GM12878 (cell line): ENCODE measurements around the gene TLDC2. TPM values are rescaled to one million over a fixed set of nuclear protein-coding genes. Genes with fewer than 3 reads are reported as not detected.

Source experiments
- ATAC-seq: fragments of 200-7000 bp; cut with Tn5 transposase; 3 replicates; pipeline ENCODE4 v1.9.1; 2020; ENCODE audit warnings: mild to moderate bottlenecking, moderate library complexity
- BruUV-seq: library from RNA; stranded (reverse); fragments of 400-500 nt; replicated peaks from 2 replicates; lab custom pipeline; 2021; lab: Mats Ljungman, UMichigan
- CTCF ChIA-PET: fragments of 300-600 bp; sonication (Branson Sonifier 250); formaldehyde crosslinking; extraction: SDS; loops from one replicate; lab custom pipeline; 2021; ENCODE audit warnings: inconsistent platforms; lab: Yijun Ruan, JAX
- POLR2A ChIA-PET: fragments of 350-600 bp; formaldehyde crosslinking; extraction: SDS; loops from one replicate; lab custom pipeline; 2021; ENCODE audit warnings: inconsistent platforms; lab: Charles Lee
- RAD21 ChIA-PET: fragments of 300-600 bp; sonication (Branson Sonifier 250); formaldehyde crosslinking; loops from one replicate; lab custom pipeline; 2023; ENCODE audit warnings: antibody characterized with exemption; ENCODE audit not compliant: unreplicated experiment; lab: Charles Lee
- SMC1A ChIA-PET: fragments of 300-600 bp; sonication (Branson Sonifier 250); formaldehyde crosslinking; loops from one replicate; lab custom pipeline; 2023; ENCODE audit not compliant: unreplicated experiment, uncharacterized antibody; lab: Charles Lee
- DNase-seq: peaks from one replicate; pipeline ENCODE4 v3.0.0-alpha.2; 2011; ENCODE audit warnings: low read depth, low spot score
- FAIRE-seq: peaks from 3 replicates; lab custom pipeline; 2011; peaks lifted over from hg19 to GRCh38; lab: Jason Lieb, UNC
- H2AFZ ChIP-seq: 2 replicates; pipeline ENCODE4 v1.6.0; 2011; ENCODE audit warnings: low read depth, low read length, control low read depth; ENCODE audit not compliant: control insufficient read depth
- H3K27ac ChIP-seq: 2 replicates; pipeline ENCODE4 v1.5.1; 2011; ENCODE audit warnings: control low read depth; ENCODE audit not compliant: control insufficient read depth, insufficient read depth
- H3K27me3 ChIP-seq, 2 experiments: replicated peaks in 1 of 2; 2 replicates each; pipeline versions ENCODE4 v1.6.0 to v1.6.1; 2011; ENCODE audit warnings: low read length in 1 of 2; ENCODE audit not compliant: control insufficient read depth in 2 of 2, insufficient read depth in 2 of 2
- H3K36me3 ChIP-seq, 2 experiments: 2 replicates each; pipeline ENCODE4 v1.5.1; 2011; ENCODE audit warnings: low read length in 1 of 2; ENCODE audit not compliant: control insufficient read depth in 2 of 2, insufficient read depth in 2 of 2
- H3K4me1 ChIP-seq: 2 replicates; pipeline ENCODE4 v1.6.1; 2011; ENCODE audit warnings: mild to moderate bottlenecking, low read length, moderate library complexity, mixed read lengths; ENCODE audit not compliant: control insufficient read depth, insufficient read depth
- H3K4me2 ChIP-seq: 2 replicates; pipeline ENCODE4 v1.6.0; 2011; ENCODE audit warnings: control low read depth; ENCODE audit not compliant: control insufficient read depth, insufficient read depth
- H3K4me3 ChIP-seq: fragments of 200-600 bp; sonication (generic); 2 replicates; pipeline ENCODE4 v1.5.1; 2016
- H3K79me2 ChIP-seq: 2 replicates; pipeline ENCODE4 v1.6.0; 2011; ENCODE audit warnings: low read length; ENCODE audit not compliant: control insufficient read depth, insufficient read depth
- H3K9ac ChIP-seq: 2 replicates; pipeline ENCODE4 v1.8.0; 2011; ENCODE audit warnings: low read length, control low read depth, mixed read lengths; ENCODE audit not compliant: control insufficient read depth, insufficient read depth
- H3K9me3 ChIP-seq: replicated peaks from 3 replicates; pipeline ENCODE4 v1.5.1; 2011; ENCODE audit warnings: mild to moderate bottlenecking, low read length; ENCODE audit not compliant: control insufficient read depth, insufficient read depth
- H4K20me1 ChIP-seq: 2 replicates; pipeline ENCODE4 v1.6.0; 2011; ENCODE audit not compliant: control insufficient read depth, insufficient read depth
- HSF1 ChIP-seq: fragments of 150-350 bp; IDR thresholded peaks from 2 replicates; pipeline ENCODE4 v1.6.1; 2014; ENCODE audit warnings: mild to moderate bottlenecking, low read depth, low read length
- NRF1 ChIP-seq: conservative IDR thresholded peaks from 2 replicates; pipeline ENCODE4 v1.6.1; 2011; ENCODE audit warnings: mild to moderate bottlenecking, low read depth, low read length, improper control_type of control experiment
- POU2F2 ChIP-seq: IDR thresholded peaks from 3 replicates; pipeline ENCODE4 v1.6.1; 2011; ENCODE audit warnings: low read depth, mild to moderate bottlenecking, low read length, borderline replicate concordance
- RELB ChIP-seq: fragments of 450-650 bp; IDR thresholded peaks from 2 replicates; pipeline ENCODE4 v1.6.1; 2017; ENCODE audit warnings: low read depth, mild to moderate bottlenecking, moderate library complexity
- RUNX3 ChIP-seq: IDR thresholded peaks from 2 replicates; pipeline ENCODE4 v1.6.1; 2012; ENCODE audit warnings: low read length, inconsistent platforms
- SREBF1 ChIP-seq: IDR thresholded peaks from 2 replicates; pipeline ENCODE4 v1.6.1; 2012; ENCODE audit warnings: mild to moderate bottlenecking, low read length
- TCF3 ChIP-seq: IDR thresholded peaks from 2 replicates; pipeline ENCODE4 v1.6.1; 2012; ENCODE audit warnings: low read depth, mild to moderate bottlenecking, low read length, borderline replicate concordance; ENCODE audit not compliant: insufficient read depth
- ZBTB40 ChIP-seq: fragments of 450-650 bp; IDR thresholded peaks from 2 replicates; pipeline ENCODE4 v1.6.1; 2016; ENCODE audit warnings: mild to moderate bottlenecking, moderate library complexity, borderline replicate concordance
- ZNF207 ChIP-seq: fragments of 450-650 bp; IDR thresholded peaks from 2 replicates; pipeline ENCODE4 v1.6.1; 2014; ENCODE audit warnings: antibody characterized with exemption, mild to moderate bottlenecking, borderline replicate concordance
- ZNF384 ChIP-seq: IDR thresholded peaks from 2 replicates; pipeline ENCODE4 v1.6.1; 2012; ENCODE audit warnings: low read depth, mild to moderate bottlenecking, low read length, improper control_type of control experiment, borderline replicate concordance
- WGBS: methylation state at CpG from one replicate; pipeline ENCODE4 v1.1.6; 2016; ENCODE audit warnings: low lambda C conversion rate; ENCODE audit not compliant: insufficient replicate concordance, insufficient coverage; ENCODE audit errors: missing lambda C conversion rate; 5-methylcytosine and 5-hydroxymethylcytosine counted together
- in situ Hi-C: fragments of 300-500 bp; cut with MboI; formaldehyde crosslinking; loops from 9 replicates; pipeline ENCODE4 v1.14.3; 2018; ENCODE audit warnings: mixed read lengths
- intact Hi-C: fragments of 100-400 bp; cut with micrococcal nuclease; formaldehyde crosslinking; loops from one replicate; pipeline ENCODE4 v1.14.2; 2022; ENCODE audit not compliant: unreplicated experiment
- polyA plus RNA-seq, 11 experiments: library from polyadenylated mRNA; depleted of rRNA in 4 of 11; unstranded in 6 of 11; stranded (reverse) in 5 of 11; fragments of >200 nt; fragmentation: Nextera tagmentation in 4 of 11; fragmentation: Illumina TruSeq in 1 of 11; extraction: Ambion mirVana in 4 of 11; extraction: Trizol in 1 of 11; gene quantifications; 1 replicate in 1 of 11; 2 replicates in 10 of 11; pipeline versions ENCODE4 v1.2.1 to v1.2.3, GENCODE V29; 2011 to 2016; ENCODE audit warnings: inconsistent platforms in 2 of 11, missing spikeins in 2 of 11, low read depth in 1 of 11
- total RNA-seq, 4 experiments: library from RNA; depleted of rRNA in 3 of 4; stranded (reverse); fragments of >200 nt in 3 of 4; fragmentation: Illumina TruSeq in 1 of 4; extraction: Trizol in 1 of 4; gene quantifications; 2 replicates each; pipeline versions ENCODE4 v1.2.1 to v1.2.3, GENCODE V29; 2013 to 2021
- TF ChIP-seq, protein P1 (sequence below): fragments of 450-650 bp; IDR thresholded peaks from 2 replicates; pipeline ENCODE4 v1.6.1; 2017; ENCODE audit warnings: mild to moderate bottlenecking, moderate library complexity

TLDC2 gene
- total and polyA plus RNA-seq, 10 of the 15 experiments (the other 5 are each of a cell fraction or from before 2014, with no cell fraction given) = 0.05 to 0.41 (median 0.21) TPM

DNA sequence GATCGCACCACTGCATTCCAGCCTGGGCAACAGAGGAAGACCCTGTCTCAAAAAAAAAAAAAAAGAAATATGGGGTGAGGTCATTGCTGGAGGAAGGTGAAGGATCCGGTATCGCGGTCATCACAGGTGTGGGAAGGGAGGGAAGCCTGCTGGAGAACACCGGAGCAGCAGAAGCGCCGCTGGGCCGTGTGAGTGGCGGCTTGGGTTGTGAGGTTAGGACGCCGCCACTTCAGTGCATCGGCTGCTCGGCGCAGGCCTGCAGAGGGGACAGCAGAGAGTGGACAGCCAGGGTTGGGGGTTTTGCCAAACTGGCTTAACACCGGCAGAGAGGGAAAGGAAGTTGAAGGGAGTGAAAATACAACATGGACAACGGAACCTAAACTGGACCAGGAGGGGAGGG, 5.4 kb downstream of the TLDC2 start:
- in situ Hi-C loops (no loop called here), intact Hi-C loops (no loop called here)
- no peak overlapping the region for H3K4me2 ChIP-seq
- DNase-seq (no peak), FAIRE-seq (no peak), ATAC-seq (no peak)
- no TSS peak for BruUV-seq
- ChIA-PET CTCF (interaction anchor here (1.2 to 5.1 kb wide), 8 partner anchors 8 to 324 kb away, joined by 5 to 69 read pairs (median 20); partner anchors contain the start of gene TLDC2), RAD21 (interaction anchor here (1.2 to 3.9 kb wide), 10 partner anchors 10 to 286 kb away, joined by 3 to 73 read pairs (median 10); a partner anchor contains a TSS), SMC1A (interaction anchor here (0.7 to 3.8 kb wide), 8 partner anchors 9 to 275 kb away, joined by 3 to 52 read pairs (median 10); partner anchors contain the start of gene RAB5IF), POLR2A (interaction anchor here (0.8 to 3.9 kb wide), 6 partner anchors 9 to 45 kb away, joined by 4 to 41 read pairs (median 14); no protein-coding TSS in a partner anchor)
- no peak overlapping the region for H3K4me3 ChIP-seq
- H4K20me1 ChIP-seq = no peaks in the 10 kb centered on the region
- no peaks in the 10 kb centered on the region; a peak in 1 of 4 replicates for H3K27me3 ChIP-seq
- 91% methylated on average over 16 of the region's 16 CpGs for WGBS
- no peak overlapping the region for H2AFZ ChIP-seq
- no peaks in the 10 kb centered on the region for H3K79me2 ChIP-seq
- no peaks in the 10 kb centered on the region for H3K9me3 ChIP-seq
- no peak overlapping the region for H3K27ac ChIP-seq
- H3K9ac ChIP-seq = no peak overlapping the region
- H3K36me3 ChIP-seq = no peaks in the 10 kb centered on the region
- peaks cover 4% of the 10 kb centered on the region; the same call in 1 of the 2 replicates for H3K4me1 ChIP-seq
- TF ChIP-seq SREBF1 = no peak
- TF ChIP-seq RELB = no peak
- TF ChIP-seq TCF3 = no peak
- no peak for TF ChIP-seq HSF1
- no peak for TF ChIP-seq ZBTB40
- TF ChIP-seq POU2F2 = no peak
- TF ChIP-seq, protein P1, sequence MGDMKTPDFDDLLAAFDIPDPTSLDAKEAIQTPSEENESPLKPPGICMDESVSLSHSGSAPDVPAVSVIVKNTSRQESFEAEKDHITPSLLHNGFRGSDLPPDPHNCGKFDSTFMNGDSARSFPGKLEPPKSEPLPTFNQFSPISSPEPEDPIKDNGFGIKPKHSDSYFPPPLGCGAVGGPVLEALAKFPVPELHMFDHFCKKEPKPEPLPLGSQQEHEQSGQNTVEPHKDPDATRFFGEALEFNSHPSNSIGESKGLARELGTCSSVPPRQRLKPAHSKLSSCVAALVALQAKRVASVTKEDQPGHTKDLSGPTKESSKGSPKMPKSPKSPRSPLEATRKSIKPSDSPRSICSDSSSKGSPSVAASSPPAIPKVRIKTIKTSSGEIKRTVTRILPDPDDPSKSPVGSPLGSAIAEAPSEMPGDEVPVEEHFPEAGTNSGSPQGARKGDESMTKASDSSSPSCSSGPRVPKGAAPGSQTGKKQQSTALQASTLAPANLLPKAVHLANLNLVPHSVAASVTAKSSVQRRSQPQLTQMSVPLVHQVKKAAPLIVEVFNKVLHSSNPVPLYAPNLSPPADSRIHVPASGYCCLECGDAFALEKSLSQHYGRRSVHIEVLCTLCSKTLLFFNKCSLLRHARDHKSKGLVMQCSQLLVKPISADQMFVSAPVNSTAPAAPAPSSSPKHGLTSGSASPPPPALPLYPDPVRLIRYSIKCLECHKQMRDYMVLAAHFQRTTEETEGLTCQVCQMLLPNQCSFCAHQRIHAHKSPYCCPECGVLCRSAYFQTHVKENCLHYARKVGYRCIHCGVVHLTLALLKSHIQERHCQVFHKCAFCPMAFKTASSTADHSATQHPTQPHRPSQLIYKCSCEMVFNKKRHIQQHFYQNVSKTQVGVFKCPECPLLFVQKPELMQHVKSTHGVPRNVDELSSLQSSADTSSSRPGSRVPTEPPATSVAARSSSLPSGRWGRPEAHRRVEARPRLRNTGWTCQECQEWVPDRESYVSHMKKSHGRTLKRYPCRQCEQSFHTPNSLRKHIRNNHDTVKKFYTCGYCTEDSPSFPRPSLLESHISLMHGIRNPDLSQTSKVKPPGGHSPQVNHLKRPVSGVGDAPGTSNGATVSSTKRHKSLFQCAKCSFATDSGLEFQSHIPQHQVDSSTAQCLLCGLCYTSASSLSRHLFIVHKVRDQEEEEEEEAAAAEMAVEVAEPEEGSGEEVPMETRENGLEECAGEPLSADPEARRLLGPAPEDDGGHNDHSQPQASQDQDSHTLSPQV = no peak
- TF ChIP-seq ZNF207 = no peak
- TF ChIP-seq ZNF384 = no peak
- no peak for TF ChIP-seq NRF1
- TF ChIP-seq RUNX3 = no peak
